Measurements from ENCODE around the gene FNBP1. TPM values are rescaled to one million over a fixed set of nuclear protein-coding genes. Genes with fewer than 3 reads are reported as not detected.
"Not testable (repeated sequence)": the region's sequence is repeated elsewhere in the genome, so short reads cannot be mapped to it uniquely, and the experiment has no call there.

FNBP1 gene
- total RNA-seq, 2 donors from 2014 or later: 71.5 to 80.3 TPM

GRCh38 chr9:129946246-129946995 is 96.6 kb downstream of the FNBP1 start:
- H3K9me3 ChIP-seq: no peaks in the 10 kb centered on the region
- no peaks in the 10 kb centered on the region for H3K27me3 ChIP-seq (replicated peaks; ENCODE audit: insufficient read depth)
- H3K27ac ChIP-seq: peak overlapping the region; percentile 51 to 59
- H3K4me3 ChIP-seq: no peak overlapping the region
- peaks cover under 1% of the 10 kb centered on the region for H3K36me3 ChIP-seq
- no peak for DNase-seq (ENCODE audit: low spot score)
- ATAC-seq (ENCODE audit: insufficient number of reproducible peaks, low FRiP score, low read depth): no peak
- TF ChIP-seq, protein P1, sequence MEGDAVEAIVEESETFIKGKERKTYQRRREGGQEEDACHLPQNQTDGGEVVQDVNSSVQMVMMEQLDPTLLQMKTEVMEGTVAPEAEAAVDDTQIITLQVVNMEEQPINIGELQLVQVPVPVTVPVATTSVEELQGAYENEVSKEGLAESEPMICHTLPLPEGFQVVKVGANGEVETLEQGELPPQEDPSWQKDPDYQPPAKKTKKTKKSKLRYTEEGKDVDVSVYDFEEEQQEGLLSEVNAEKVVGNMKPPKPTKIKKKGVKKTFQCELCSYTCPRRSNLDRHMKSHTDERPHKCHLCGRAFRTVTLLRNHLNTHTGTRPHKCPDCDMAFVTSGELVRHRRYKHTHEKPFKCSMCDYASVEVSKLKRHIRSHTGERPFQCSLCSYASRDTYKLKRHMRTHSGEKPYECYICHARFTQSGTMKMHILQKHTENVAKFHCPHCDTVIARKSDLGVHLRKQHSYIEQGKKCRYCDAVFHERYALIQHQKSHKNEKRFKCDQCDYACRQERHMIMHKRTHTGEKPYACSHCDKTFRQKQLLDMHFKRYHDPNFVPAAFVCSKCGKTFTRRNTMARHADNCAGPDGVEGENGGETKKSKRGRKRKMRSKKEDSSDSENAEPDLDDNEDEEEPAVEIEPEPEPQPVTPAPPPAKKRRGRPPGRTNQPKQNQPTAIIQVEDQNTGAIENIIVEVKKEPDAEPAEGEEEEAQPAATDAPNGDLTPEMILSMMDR (IDR thresholded peaks at IDR 0.05): no peak
- H3K4me1 ChIP-seq (ENCODE audit: control insufficient read depth in 1 of 2, low read depth in 2 of 2): peaks cover 39 to 64% of the 10 kb centered on the region in 2 donors

GRCh38 chr9:129945314-129945713 is 97.7 kb downstream of the FNBP1 start:
- TF ChIP-seq, protein P1 (IDR thresholded peaks at IDR 0.05): no peak
- Histone ChIP-seq H3K4me3 (peak overlapping the region; percentile 19), H3K36me3 (no peaks in the 10 kb centered on the region), H3K27ac (peak overlapping the region; percentile 59 to 69), H3K27me3 (replicated peaks; ENCODE audit: insufficient read depth) (no peaks in the 10 kb centered on the region), H3K4me1 (ENCODE audit: control insufficient read depth in 1 of 2, low read depth in 2 of 2) (peaks cover 39 to 57% of the 10 kb centered on the region in 2 donors), H3K9me3 (no peaks in the 10 kb centered on the region)
- ATAC-seq (ENCODE audit: insufficient number of reproducible peaks, low FRiP score, low read depth): no peak
- DNase-seq (ENCODE audit: low spot score): no peak

DNA sequence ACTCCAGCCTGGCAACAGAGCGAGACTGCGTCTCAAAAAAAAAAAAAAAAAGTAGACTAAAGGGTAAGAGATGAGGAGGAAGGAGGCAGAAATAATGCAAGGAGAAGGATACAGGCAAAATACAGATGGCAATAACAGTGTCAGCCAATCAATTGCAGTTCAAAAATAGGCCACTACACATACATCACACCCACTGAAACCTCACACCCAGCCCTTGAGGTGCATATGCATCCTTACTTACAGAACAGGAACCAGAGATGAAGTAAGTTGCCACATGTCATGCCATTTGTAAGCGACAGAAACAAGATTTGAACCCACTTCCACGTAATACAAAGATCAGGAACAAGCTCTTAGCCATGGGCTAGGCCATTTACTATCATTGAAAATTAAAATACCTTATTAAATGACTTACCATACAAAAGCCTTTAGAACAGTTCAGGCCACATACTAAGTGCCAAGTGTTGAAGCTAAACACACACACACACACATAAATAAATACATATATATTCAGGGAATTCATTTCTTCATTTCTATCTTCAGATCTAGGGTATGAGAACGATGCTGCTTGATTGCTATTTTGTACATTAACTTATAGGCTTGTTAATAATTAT is 98.4 kb downstream of the FNBP1 start:
- H3K4me1 ChIP-seq (ENCODE audit: control insufficient read depth in 1 of 2, low read depth in 2 of 2): peaks cover 33 to 54% of the 10 kb centered on the region in 2 donors
- H3K27ac ChIP-seq: peak overlapping the region; percentile 59 to 69
- no peaks in the 10 kb centered on the region for H3K36me3 ChIP-seq
- no peaks in the 10 kb centered on the region for H3K9me3 ChIP-seq
- H3K27me3 ChIP-seq (replicated peaks; ENCODE audit: insufficient read depth): no peaks in the 10 kb centered on the region
- no peak overlapping the region for H3K4me3 ChIP-seq
- TF ChIP-seq, protein P1 (IDR thresholded peaks at IDR 0.05): no peak
- ATAC-seq (ENCODE audit: insufficient number of reproducible peaks, low FRiP score, low read depth) (no peak), DNase-seq (ENCODE audit: low spot score) (no peak)

- H3K27ac ChIP-seq: peak overlapping the region; percentile 54 to 79
- no peaks in the 10 kb centered on the region for H3K27me3 ChIP-seq (replicated peaks; ENCODE audit: insufficient read depth)
- peaks cover 26 to 48% of the 10 kb centered on the region in 2 donors for H3K4me1 ChIP-seq (ENCODE audit: control insufficient read depth in 1 of 2, low read depth in 2 of 2)
- no peaks in the 10 kb centered on the region for H3K36me3 ChIP-seq
- no peaks in the 10 kb centered on the region for H3K9me3 ChIP-seq
- no peak for ATAC-seq (ENCODE audit: insufficient number of reproducible peaks, low FRiP score, low read depth)
- DNase-seq (ENCODE audit: low spot score): no peak
- TF ChIP-seq, protein P1 (IDR thresholded peaks at IDR 0.05): no peak
- H3K4me3 ChIP-seq: no peak overlapping the region
These were observed 103.6 kb downstream of the FNBP1 start for GRCh38 chr9:129939431-129939830.

- no peaks in the 10 kb centered on the region for H3K36me3 ChIP-seq
- H3K9me3 ChIP-seq: no peaks in the 10 kb centered on the region
- H3K4me1 ChIP-seq (ENCODE audit: control insufficient read depth in 1 of 2, low read depth in 2 of 2): peaks cover 31 to 53% of the 10 kb centered on the region in 2 donors
- ATAC-seq (ENCODE audit: insufficient number of reproducible peaks, low FRiP score, low read depth) (peak; percentile 48), DNase-seq (ENCODE audit: low spot score) (no peak)
- TF ChIP-seq, protein P1 (IDR thresholded peaks at IDR 0.05): no peak
- peak overlapping the region; percentile 73 to 79 for H3K27ac ChIP-seq
- no peak overlapping the region for H3K4me3 ChIP-seq
- no peaks in the 10 kb centered on the region for H3K27me3 ChIP-seq (replicated peaks; ENCODE audit: insufficient read depth)
These were observed 104.6 kb downstream of the FNBP1 start for GRCh38 chr9:129938291-129938979.

GRCh38 chr9:129937879-129938278 is 105.1 kb downstream of the FNBP1 start:
- DNase-seq (ENCODE audit: low spot score); H3K36me3 ChIP-seq; ATAC-seq (ENCODE audit: insufficient number of reproducible peaks, low FRiP score, low read depth); H3K9me3 ChIP-seq; H3K27me3 ChIP-seq (replicated peaks; ENCODE audit: insufficient read depth); H3K4me3 ChIP-seq: not testable (repeated sequence)
- H3K4me1 ChIP-seq (ENCODE audit: control insufficient read depth in 1 of 2, low read depth in 2 of 2): peaks cover 37 to 58% of the 10 kb centered on the region in 2 donors
- peak overlapping the region; percentile 73 to 79 for H3K27ac ChIP-seq

Measured in thoracic aorta (tissue), 2 donors.